Activated naive CD4-positive, alpha-beta T cell treated with anti-CD3 and anti-CD28 coated beads, Interleukin-2, amount 50 U/mL, for 72 hours (primary cell): ENCODE data around the gene APBA1. TPM values are rescaled to one million over a fixed set of nuclear protein-coding genes. Genes with fewer than 3 reads are reported as not detected.

Experiments
- ATAC-seq, 2 donors: fragments of 150-1000 bp; cut with Tn5 transposase; 2 replicates each; pipeline ENCODE4 v1.10.0; 2021; ENCODE audit warnings: mild to moderate bottlenecking in 2 of 2, moderate library complexity in 2 of 2
- DNase-seq, 2 donors: peaks; one replicate each; pipeline ENCODE4 v3.0.0; 2021 to 2022; ENCODE audit warnings: low spot score in 2 of 2
- H3K27ac Mint-ChIP-seq, 2 donors: one replicate each; pipeline ENCODE4 v1.8.0; 2022; ENCODE audit warnings: mild to moderate bottlenecking in 2 of 2, mixed read lengths in 2 of 2
- H3K36me3 Mint-ChIP-seq, 2 donors: one replicate each; pipeline ENCODE4 v1.8.0; 2022; ENCODE audit warnings: mixed read lengths in 2 of 2
- H3K9me3 Mint-ChIP-seq, 2 donors: one replicate each; pipeline ENCODE4 v1.8.0; 2022; ENCODE audit warnings: mixed read lengths in 2 of 2
- total RNA-seq, 2 donors: library from RNA; stranded (reverse); gene quantifications; one replicate each; pipeline ENCODE4 v1.2.3, GENCODE V29; 2022

Gene APBA1
- total RNA-seq, 2 donors from 2014 or later = 4.2 TPM; not detected in 1

- no peak overlapping the region for H3K27ac Mint-ChIP-seq
- H3K9me3 Mint-ChIP-seq = no peaks in the 10 kb centered on the region
- no peak for DNase-seq
- H3K36me3 Mint-ChIP-seq = no peaks in the 10 kb centered on the region
- no peak for ATAC-seq
Measured at GRCh38 chr9:69577123-69577522, 95.0 kb downstream of the APBA1 start.

GRCh38 chr9:69574057-69574456, 98.1 kb downstream of the APBA1 start:
- Mint-ChIP-seq H3K27ac (no peak overlapping the region), H3K36me3 (no peaks in the 10 kb centered on the region), H3K9me3 (no peaks in the 10 kb centered on the region)
- ATAC-seq (no peak), DNase-seq (no peak)

DNA sequence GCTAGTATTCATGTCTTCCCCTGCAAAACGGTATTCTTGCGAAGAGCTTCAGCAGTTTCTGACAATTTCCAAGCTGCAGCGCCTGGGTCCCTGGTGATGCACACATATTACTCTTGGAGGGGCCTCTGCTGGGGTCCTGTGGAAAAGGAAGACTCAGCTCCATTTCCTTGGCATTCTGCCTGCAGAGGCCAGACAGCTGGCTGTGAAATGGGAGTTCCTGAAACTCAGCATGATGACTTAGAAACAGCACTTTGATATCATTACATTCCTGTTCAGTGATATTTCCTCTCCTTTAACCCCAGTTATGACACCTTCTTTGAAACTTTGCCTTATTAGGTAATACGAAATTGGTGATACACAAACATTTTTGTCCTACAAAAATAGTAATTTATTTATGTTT, 98.5 kb downstream of the APBA1 start:
- no peak for ATAC-seq
- no peak for DNase-seq
- Mint-ChIP-seq H3K36me3 (no peaks in the 10 kb centered on the region), H3K9me3 (no peaks in the 10 kb centered on the region), H3K27ac (no peak overlapping the region)

DNA sequence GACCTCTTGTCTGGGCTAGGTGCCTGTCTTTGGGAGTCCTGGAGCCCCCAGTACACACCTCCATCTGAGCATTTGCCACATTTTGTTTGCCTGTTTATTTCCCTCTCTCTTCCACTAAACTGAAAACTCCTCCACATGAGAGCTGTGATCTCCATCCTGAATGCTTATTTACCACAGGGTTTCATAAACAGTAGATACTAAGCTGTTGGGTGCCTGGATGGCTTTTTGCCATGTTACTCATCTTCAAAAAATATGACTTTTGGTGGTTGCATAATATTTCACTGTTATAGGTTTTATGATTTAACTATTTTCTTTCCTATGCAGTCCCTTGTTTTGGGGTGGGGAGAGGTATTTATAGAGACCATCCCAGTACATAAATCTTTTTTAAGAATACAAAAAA, 99.6 kb downstream of the APBA1 start:
- Mint-ChIP-seq H3K9me3 (no peaks in the 10 kb centered on the region), H3K27ac (no peak overlapping the region), H3K36me3 (no peaks in the 10 kb centered on the region)
- ATAC-seq (no peak), DNase-seq (no peak)

DNA sequence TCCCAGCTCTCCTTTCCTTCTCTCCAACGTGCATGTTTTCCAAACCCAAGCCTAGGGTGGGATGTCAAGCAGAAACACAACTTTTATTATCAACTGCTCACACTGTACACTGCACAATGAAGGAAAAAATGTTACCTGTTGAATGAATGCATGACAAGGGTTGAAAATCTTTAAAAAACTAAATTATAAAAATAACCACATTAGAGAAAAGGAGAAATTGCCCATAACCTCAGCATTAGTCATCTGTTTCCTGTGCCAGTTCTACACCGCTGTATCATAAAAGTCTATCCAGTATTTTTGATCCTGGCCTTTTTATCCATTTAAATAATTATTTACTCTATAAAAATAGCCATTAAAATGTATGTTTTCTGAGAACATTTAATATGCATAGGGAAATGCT, 101.1 kb downstream of the APBA1 start:
- DNase-seq = no peak
- Mint-ChIP-seq H3K36me3 (no peaks in the 10 kb centered on the region), H3K27ac (no peak overlapping the region), H3K9me3 (no peaks in the 10 kb centered on the region)
- ATAC-seq = no peak

DNA sequence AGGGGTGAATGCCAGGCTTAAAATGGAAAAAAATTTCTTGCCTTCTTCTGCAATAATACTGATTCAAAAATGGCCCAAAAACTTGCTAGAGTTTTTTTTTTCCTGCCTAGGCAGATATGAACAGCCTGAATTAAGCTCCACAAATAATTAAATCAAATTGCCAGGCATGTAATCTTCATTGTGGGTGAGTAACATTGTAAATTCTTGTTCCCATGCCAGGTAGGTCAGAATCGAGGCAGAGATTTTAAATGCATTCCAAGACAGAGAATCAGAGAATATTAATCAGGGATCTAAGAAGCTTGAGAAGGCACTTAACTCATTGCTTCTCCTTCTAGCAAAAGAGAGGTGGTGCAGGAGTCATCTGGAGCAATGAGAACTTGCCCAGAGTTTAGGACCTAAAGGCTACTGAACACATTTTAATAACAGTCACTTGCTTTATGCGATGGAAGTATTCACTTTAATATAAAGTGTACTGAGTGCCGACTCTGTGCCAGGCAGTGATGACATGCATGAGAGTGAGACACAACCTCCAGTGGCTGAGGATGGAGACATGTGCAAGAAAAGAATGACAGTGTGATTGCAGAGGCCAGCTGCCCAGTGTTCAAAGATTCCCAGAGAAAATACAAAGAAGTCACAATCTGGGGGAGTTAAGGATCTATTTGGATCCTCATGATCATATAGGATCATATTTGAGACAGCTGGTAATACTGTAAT, 102.3 kb downstream of the APBA1 start:
- Mint-ChIP-seq H3K36me3 (no peaks in the 10 kb centered on the region), H3K9me3 (no peaks in the 10 kb centered on the region), H3K27ac (no peak overlapping the region)
- no peak for DNase-seq
- ATAC-seq = no peak

- H3K9me3 Mint-ChIP-seq = no peaks in the 10 kb centered on the region
- ATAC-seq = no peak
- H3K27ac Mint-ChIP-seq = no peak overlapping the region
Measured at GRCh38 chr9:69564557-69564956, 107.6 kb downstream of the APBA1 start.

DNA sequence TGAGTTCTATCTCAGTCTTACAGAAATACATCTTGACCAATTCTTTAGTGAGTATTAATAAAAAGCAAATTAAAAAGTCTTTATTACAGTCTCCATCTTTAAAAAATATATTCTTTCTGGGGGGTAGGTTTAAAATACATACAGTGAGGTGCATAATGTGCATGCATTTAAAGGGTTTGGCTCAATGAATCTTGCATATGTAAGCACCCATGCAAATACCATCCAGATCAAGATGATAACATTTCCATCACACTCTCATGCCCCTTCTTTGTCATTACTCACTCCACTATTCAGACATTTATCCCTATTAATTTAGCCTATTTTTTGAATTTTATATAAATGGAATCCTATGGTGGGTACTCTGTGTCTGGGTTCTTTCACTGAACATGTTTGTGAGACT, 113.0 kb downstream of the APBA1 start:
- Mint-ChIP-seq H3K27ac (no peak overlapping the region), H3K9me3 (no peaks in the 10 kb centered on the region), H3K36me3 (no peaks in the 10 kb centered on the region)
- DNase-seq (no peak), ATAC-seq (no peak)

More at GRCh38 chr9:69564557-69564956, 107.6 kb downstream of the APBA1 start:
- no peak for DNase-seq
- no peaks in the 10 kb centered on the region for H3K36me3 Mint-ChIP-seq

DNA sequence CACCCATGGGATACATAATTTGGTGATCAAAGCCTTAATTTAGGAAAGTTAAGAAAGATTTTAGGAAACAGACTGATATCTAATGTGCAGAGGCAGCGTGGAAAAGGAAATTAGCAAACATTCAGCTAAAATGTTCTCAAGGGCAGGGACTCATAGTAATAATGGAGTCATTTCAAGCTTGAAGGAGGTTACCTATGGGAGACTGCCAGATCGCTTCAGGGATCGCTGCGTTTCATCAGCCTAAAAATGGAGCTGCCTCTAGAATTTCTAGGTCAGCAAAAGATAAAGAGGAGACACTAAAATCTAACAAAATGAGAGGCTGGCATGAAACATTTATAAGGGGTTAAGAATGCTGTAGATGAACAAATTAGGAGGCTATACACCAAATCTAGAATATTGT, 115.5 kb downstream of the APBA1 start:
- Mint-ChIP-seq H3K27ac (no peak overlapping the region), H3K36me3 (no peaks in the 10 kb centered on the region), H3K9me3 (no peaks in the 10 kb centered on the region)
- ATAC-seq = no peak
- DNase-seq = no peak

DNA sequence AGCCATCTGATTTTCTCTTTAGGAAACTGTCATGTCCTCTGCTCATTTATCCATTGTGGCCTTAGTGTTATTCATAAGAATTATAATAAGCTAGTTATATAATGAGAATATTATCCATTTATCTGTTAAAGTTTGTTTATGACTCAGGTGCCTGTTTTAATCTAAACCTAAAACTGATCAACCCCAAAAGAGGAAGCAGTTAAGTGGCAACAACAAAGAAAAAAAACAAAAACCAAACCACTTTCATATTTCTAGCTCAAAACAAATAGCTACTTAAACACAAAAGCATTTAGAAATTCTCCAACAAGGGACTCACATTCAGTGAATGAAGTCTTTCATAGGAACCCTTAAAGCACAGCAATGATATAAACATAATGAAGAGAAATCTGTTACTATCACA, 116.4 kb downstream of the APBA1 start:
- no peaks in the 10 kb centered on the region for H3K9me3 Mint-ChIP-seq
- ATAC-seq (no peak), DNase-seq (no peak)
- H3K27ac Mint-ChIP-seq = no peak overlapping the region
- H3K36me3 Mint-ChIP-seq = no peaks in the 10 kb centered on the region

DNA sequence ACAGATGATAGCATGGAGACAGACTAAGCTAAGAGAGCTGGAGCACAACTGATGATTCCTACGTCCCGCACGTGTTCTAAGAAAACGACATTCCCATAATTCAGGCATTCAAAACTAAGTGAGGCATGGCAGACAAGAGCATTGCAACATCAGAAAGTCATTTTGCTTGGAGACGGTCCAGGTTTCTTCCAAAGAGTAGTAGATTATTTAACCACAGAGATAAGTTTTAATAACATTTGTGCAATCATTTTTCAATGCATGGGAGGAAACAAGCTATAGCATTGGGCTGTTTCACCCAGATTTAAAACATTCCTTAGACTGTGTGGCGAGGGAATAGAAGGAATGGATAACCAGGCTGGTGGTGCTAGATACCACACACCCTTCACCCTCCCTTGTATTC, 117.2 kb downstream of the APBA1 start:
- no peak for DNase-seq
- no peaks in the 10 kb centered on the region for H3K36me3 Mint-ChIP-seq
- no peak overlapping the region for H3K27ac Mint-ChIP-seq
- no peak for ATAC-seq
- H3K9me3 Mint-ChIP-seq = no peaks in the 10 kb centered on the region

- peak; percentile 67 to 89 for ATAC-seq
- Mint-ChIP-seq H3K36me3 (no peaks in the 10 kb centered on the region), H3K9me3 (no peaks in the 10 kb centered on the region), H3K27ac (no peak overlapping the region)
- peak in 1 of 2 donors; percentile 36 for DNase-seq
Measured at GRCh38 chr9:69549310-69550202, 122.6 kb downstream of the APBA1 start.

GRCh38 chr9:69548681-69549080, 123.5 kb downstream of the APBA1 start:
- H3K36me3 Mint-ChIP-seq = no peaks in the 10 kb centered on the region
- H3K27ac Mint-ChIP-seq = no peak overlapping the region
- H3K9me3 Mint-ChIP-seq = no peaks in the 10 kb centered on the region
- no peak for DNase-seq
- no peak for ATAC-seq

GRCh38 chr9:69546265-69546664, 125.9 kb downstream of the APBA1 start:
- no peaks in the 10 kb centered on the region for H3K36me3 Mint-ChIP-seq
- H3K9me3 Mint-ChIP-seq = no peaks in the 10 kb centered on the region
- DNase-seq (no peak), ATAC-seq (no peak)
- H3K27ac Mint-ChIP-seq = no peak overlapping the region

GRCh38 chr9:69542942-69543704, 129.0 kb downstream of the APBA1 start:
- no peaks in the 10 kb centered on the region for H3K36me3 Mint-ChIP-seq
- no peak for ATAC-seq
- no peaks in the 10 kb centered on the region for H3K9me3 Mint-ChIP-seq
- H3K27ac Mint-ChIP-seq = no peak overlapping the region
- DNase-seq = no peak

DNA sequence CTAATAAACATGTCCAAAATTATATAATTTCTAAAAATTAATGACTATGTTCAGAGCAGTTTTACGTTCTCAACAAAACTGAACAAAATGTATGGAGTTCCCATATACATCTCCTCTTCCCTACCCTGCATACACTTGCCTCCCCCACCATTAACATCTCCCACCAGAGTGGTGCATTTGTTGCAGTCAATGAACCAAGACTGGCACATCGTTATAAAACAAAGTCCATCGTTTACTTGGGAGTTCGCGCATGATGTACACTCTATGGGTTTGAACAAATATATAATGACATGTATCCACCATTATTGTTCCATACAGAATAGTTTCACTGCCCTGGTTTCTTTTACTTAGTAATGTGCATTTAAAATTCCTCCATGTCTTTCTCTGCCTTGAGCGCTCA, 130.1 kb downstream of the APBA1 start:
- H3K36me3 Mint-ChIP-seq = no peaks in the 10 kb centered on the region
- no peak overlapping the region for H3K27ac Mint-ChIP-seq
- no peak for ATAC-seq
- H3K9me3 Mint-ChIP-seq = no peaks in the 10 kb centered on the region
- DNase-seq = no peak

DNA sequence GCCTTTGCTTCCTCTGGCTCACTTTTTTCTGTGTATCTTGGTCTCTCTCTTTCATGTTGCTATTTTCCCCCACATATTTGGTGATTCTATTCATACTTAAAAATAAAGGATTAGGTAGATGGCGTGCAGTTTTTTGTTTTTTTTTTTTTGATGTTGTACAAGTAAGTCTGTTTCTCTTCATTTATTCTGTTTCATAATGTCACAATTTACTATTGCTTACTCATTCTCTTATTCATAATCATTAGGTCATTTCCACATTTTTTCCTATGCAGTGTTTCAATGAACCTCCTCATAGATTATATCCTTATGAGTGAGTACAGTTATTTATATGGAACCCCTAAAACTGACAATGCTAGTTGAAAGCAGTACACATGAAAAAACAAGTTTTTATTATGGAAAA, 136.3 kb downstream of the APBA1 start:
- DNase-seq = no peak
- no peak for ATAC-seq
- Mint-ChIP-seq H3K27ac (no peak overlapping the region), H3K9me3 (no peaks in the 10 kb centered on the region), H3K36me3 (no peaks in the 10 kb centered on the region)
